Measurements from ENCODE around the gene PPP1R13L.
A peak's percentile ranks its signal among the peaks of the same experiment; 100 is the strongest.

The PPP1R13L gene

GRCh38 chr19:45361608-45362007 lies 43.3 kb downstream of the PPP1R13L start:
- DNase-seq (ENCODE audit: insufficient read length, low spot score) (no peak), FAIRE-seq (no peak)
- no peak for TF ChIP-seq CTCF (IDR thresholded peaks at IDR 0.05; ENCODE audit: insufficient read depth, missing control alignments)

DNA sequence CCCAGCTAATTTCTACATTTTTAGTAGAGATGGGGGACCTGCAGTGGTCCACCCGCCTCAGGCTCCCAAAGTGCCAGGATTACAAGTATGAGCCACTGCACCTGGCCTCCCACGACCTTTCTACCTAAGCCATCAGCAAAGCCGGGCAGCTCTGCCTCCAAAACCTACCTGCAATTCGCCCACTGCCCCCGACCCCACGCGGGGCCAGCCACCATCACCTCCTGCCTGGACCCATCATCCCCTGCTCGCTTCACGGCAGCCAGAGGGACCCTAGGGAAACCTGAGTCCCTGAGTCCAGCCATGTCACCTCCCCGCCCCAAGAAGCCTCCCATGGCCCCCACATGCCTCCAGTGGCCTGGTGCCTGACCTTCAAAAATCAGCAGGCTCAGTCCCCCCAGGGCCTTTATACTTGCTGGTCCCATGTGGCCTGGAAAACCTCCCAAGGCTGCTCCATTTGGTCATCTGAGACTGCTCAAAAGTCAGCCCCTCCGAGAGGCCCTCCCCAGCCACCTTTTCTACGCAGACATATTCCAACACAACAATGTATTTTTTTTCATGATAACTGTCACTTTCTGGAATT lies 46.6 kb downstream of the PPP1R13L start:
- FAIRE-seq: no peak
- TF ChIP-seq CTCF (IDR thresholded peaks at IDR 0.05; ENCODE audit: insufficient read depth, missing control alignments): no peak
- DNase-seq (ENCODE audit: insufficient read length, low spot score): no peak

DNA sequence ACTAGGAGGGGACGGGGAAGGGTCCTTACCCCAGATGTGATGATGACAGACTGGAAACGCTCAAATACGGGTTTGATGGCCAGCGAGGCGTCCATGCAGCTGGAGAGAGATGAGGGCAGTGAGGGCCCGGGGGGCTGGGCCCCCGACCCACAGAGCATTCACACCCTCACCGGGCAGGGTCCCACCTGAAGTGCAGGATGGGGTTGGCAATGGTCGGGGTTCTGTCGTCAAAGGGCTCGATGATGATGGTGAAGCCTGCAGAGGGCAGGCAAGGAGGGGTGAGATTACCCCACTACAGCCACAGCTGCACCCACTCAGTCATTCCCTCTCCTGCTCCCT lies 47.5 kb downstream of the PPP1R13L start:
- FAIRE-seq: no peak
- peak; percentile 15 for DNase-seq (ENCODE audit: insufficient read length, low spot score)
- TF ChIP-seq CTCF (IDR thresholded peaks at IDR 0.05; ENCODE audit: insufficient read depth, missing control alignments): no peak

DNA sequence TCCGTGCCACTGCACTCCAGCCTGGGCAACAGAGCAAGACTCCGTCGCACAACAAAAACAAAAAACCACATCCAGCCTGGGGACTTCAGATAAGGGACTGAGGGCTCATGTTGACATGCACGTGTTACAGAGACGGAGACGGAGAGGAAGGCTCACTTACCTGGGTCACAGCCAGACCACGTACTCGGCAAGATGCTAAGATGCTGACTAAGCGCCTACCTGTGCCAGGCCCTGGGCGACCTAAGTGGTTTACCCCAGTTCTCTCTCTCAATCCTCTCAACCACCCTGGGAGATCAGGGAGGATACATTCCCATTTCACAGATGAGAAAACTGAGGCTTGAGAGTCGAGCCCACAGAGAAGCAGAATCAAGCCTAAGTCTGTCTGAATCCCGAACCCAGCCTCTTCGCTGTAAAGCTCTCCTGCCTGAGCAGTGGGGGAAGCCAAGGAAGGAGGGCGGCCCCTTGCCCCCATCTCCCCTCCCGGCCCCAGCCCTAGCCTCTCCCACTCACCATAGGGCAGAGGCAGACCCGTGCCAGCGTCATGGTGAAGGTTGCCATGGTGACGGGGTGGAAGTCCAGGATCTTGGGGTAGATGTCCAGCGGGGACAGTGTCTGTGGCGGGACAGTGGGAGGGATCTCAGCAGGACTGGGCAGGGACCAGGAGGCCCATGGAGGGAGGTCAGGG lies 48.0 kb downstream of the PPP1R13L start:
- FAIRE-seq (no peak), DNase-seq (ENCODE audit: insufficient read length, low spot score) (peak; percentile 9)
- TF ChIP-seq CTCF (IDR thresholded peaks at IDR 0.05; ENCODE audit: insufficient read depth, missing control alignments): no peak

GRCh38 chr19:45355910-45356309 lies 49.0 kb downstream of the PPP1R13L start:
- no peak for TF ChIP-seq CTCF (IDR thresholded peaks at IDR 0.05; ENCODE audit: insufficient read depth, missing control alignments)
- FAIRE-seq (no peak), DNase-seq (ENCODE audit: insufficient read length, low spot score) (peak; percentile 3)

DNA sequence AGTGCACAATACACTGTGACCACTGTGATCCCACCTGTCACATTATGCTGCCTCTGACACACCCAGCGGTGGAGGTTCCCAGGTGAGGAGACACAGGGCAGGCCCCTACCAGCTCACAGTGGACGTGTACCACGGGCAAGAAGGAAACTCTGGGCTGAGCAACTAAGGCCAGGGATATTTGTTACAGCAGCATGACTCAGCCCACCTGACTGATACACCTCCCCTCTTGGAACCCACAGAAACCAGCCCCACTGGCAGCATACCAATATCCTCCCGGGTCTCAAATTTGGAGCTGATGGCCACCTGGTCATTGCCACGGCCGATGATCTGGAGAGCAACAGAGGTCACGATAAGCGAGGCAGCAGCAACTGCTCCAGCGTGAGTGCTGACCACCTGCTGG lies 49.5 kb downstream of the PPP1R13L start:
- no peak for TF ChIP-seq CTCF (IDR thresholded peaks at IDR 0.05; ENCODE audit: insufficient read depth, missing control alignments)
- FAIRE-seq (no peak), DNase-seq (ENCODE audit: insufficient read length, low spot score) (peak; percentile 8)

- TF ChIP-seq CTCF (IDR thresholded peaks at IDR 0.05; ENCODE audit: insufficient read depth, missing control alignments): no peak
- no peak for FAIRE-seq
- peak; percentile 11 for DNase-seq (ENCODE audit: insufficient read length, low spot score)
These were observed 50.5 kb downstream of the PPP1R13L start for GRCh38 chr19:45354241-45354842.

All from D721Med (cell line).